AG04449 (cell line): ENCODE data around the gene ZNF407.

Source experiments
- CTCF ChIA-PET: fragments of 350-600 bp; formaldehyde crosslinking; extraction: SDS; loops from one replicate; lab custom pipeline; 2021; ENCODE audit warnings: antibody characterized with exemption; lab: Yijun Ruan, JAX
- POLR2A ChIA-PET: fragments of 400-600, 350-600 bp; formaldehyde crosslinking; extraction: SDS; loops from one replicate; lab custom pipeline; 2020; ENCODE audit warnings: antibody characterized with exemption, inconsistent platforms; lab: Yijun Ruan, JAX
- DNase-seq: peaks from one replicate; pipeline ENCODE4 v3.0.0-alpha.2; 2010; ENCODE audit warnings: low read depth, low spot score
- H3K4me3 ChIP-seq: 2 replicates; pipeline ENCODE4 v1.5.1; 2011; ENCODE audit warnings: low read depth, mild to moderate bottlenecking, control low read depth, low read length
- TF ChIP-seq, protein P1 (sequence below): IDR thresholded peaks from one replicate; pipeline ENCODE4 v1.5.1; 2011; ENCODE audit warnings: mild to moderate bottlenecking, moderate library complexity, low read length, control low read depth, inconsistent platforms; ENCODE audit not compliant: insufficient read depth; ENCODE audit errors: missing control alignments

ZNF407 gene

DNA sequence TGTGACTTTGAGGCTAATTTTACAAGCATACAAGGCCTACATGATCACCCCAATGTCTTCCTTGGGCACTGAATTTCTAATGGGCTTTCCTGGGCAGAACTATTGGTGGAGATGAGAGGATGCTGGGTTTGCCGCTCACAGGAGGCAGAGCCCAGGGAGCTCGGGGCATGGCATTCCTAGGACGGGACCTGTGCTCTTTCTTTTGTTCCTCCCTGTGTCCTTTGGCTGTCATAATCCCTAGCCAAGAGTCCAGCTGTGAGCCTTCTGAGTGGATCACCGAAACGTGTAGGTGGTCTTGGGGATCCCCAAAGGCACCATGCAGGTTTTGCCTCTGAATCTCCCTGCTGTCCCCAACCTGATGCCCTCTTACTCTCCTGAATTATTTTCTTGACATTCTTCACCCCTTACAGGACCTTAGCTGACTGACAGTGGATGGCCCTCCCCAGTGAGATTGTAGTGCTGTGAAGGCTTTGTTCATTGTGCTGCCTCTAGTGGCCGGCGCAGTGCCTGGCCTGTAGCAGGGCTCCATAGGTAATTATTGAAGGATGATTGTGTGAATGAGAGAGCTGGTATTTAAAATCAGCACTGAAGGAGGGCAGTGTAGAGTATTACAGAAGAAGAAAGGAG, 221.9 kb downstream of the ZNF407 start:
- ChIA-PET POLR2A (interaction anchor here (0.7 kb wide), 1 partner anchor 391 kb away, joined by 3 read pairs; the partner anchor contains the start of gene TSHZ1), CTCF (interaction anchor here (1.4 to 1.5 kb wide), 2 partner anchors 9 to 16 kb away, joined by 3 to 4 read pairs; no protein-coding TSS in a partner anchor)
- TF ChIP-seq, protein P1, sequence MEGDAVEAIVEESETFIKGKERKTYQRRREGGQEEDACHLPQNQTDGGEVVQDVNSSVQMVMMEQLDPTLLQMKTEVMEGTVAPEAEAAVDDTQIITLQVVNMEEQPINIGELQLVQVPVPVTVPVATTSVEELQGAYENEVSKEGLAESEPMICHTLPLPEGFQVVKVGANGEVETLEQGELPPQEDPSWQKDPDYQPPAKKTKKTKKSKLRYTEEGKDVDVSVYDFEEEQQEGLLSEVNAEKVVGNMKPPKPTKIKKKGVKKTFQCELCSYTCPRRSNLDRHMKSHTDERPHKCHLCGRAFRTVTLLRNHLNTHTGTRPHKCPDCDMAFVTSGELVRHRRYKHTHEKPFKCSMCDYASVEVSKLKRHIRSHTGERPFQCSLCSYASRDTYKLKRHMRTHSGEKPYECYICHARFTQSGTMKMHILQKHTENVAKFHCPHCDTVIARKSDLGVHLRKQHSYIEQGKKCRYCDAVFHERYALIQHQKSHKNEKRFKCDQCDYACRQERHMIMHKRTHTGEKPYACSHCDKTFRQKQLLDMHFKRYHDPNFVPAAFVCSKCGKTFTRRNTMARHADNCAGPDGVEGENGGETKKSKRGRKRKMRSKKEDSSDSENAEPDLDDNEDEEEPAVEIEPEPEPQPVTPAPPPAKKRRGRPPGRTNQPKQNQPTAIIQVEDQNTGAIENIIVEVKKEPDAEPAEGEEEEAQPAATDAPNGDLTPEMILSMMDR, result peak; percentile 21
- DNase-seq, result no peak
- H3K4me3 ChIP-seq, result no peak overlapping the region

DNA sequence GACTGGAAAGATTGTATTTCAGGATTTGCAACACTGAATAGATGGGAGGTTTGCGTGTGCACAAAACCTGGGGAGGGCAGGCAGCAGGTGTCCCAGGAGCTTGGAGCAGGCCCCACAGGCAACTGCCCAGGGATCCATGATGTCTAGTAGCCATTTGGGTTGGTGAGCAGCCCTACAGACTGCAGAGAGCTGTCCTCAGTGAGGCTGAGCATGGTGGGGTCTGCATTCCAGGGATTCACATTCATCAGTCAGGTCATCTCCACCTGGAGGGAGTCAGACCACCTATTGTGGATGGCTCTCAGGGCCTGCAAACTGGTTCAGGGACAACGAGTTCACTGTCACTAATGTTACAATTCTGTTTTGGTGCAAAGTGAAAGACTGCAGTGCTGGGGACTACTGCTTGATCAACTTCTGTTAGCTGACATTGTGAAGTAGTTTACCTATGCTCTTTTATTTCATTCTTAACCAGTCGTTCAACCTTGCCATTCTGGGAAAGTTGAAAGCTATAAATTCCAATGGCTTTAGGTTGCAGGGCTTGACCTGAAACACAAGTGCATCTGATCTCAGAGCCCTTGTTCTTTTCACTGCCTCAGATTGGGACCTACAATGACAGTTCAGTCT, 222.6 kb downstream of the ZNF407 start:
- TF ChIP-seq, protein P1, result no peak
- ChIA-PET POLR2A (no interaction called here), CTCF (interaction anchor here (0.8 to 1.5 kb wide), 3 partner anchors 10 to 15 kb away, joined by 3 to 4 read pairs (median 3); no protein-coding TSS in a partner anchor)
- H3K4me3 ChIP-seq, result no peak overlapping the region
- no peak for DNase-seq

DNA sequence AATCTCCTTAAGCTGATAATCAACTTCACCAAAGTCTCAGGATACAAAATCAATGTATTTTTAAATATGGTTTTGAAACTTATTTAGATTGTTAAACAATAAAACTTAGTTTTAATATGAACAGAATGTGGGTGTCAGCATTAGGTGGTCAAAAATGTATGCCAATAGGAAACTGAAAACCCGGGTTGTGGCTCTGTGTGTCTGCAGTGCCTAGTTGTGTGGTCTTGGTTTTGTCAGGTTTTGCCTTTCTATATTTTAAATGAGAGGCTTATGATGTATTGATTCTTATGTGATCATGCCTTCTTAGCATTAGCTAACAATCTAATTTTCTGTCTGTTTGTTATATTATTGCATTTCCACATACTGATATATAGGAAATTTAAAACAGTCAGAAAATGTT, 227.8 kb downstream of the ZNF407 start:
- TF ChIP-seq, protein P1, result no peak
- no peak overlapping the region for H3K4me3 ChIP-seq
- ChIA-PET CTCF (interaction anchor here (0.9 kb wide), 1 partner anchor 8 kb away, joined by 3 read pairs; no protein-coding TSS in a partner anchor), POLR2A (no interaction called here)
- DNase-seq, result no peak

DNA sequence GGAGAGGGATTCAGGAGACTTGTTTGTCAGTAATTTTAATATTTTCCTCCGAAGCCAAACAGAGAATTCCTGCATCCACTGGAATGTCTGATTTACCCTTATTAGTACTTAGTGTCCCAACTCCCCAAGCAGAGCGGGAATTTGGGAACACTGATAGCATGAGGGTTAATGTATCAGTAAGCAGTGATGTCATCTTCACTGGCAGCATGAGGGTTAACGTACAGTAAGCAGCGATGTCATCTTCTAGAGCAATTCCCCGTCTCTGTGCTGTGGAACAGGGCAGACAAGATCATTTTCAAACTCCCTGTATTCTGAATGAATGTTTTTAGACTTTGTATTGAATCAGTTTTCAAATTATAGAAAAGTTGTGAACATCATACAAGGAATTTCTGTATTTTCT, 228.9 kb downstream of the ZNF407 start:
- POLR2A ChIA-PET, result no interaction called here
- DNase-seq, result no peak
- H3K4me3 ChIP-seq, result no peak overlapping the region
- CTCF ChIA-PET, result no interaction called here
- TF ChIP-seq, protein P1, result no peak

DNA sequence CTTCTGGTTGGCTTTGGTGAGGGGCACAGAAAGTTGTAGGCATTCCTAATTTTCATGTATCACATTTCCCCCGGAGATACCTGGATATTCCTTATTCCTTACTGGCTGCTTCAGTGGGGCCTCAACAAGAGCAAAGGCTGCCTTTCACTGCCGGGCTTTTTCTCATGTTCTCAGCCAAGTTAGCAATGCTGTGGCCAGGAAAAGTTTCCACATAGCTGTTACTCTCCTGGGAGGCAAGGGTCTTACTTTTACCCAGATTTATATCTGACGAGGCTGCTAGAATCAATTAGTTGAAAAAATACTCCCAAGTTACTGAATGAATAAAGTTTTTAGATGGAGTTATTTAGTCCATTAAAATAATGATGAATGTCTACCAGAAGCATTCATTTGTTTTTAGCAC, 230.5 kb downstream of the ZNF407 start:
- CTCF ChIA-PET, result interaction anchor here (1.3 kb wide), 1 partner anchor 20 kb away, joined by 3 read pairs; no protein-coding TSS in a partner anchor
- POLR2A ChIA-PET, result no interaction called here
- TF ChIP-seq, protein P1, result no peak
- DNase-seq, result no peak
- no peak overlapping the region for H3K4me3 ChIP-seq

DNA sequence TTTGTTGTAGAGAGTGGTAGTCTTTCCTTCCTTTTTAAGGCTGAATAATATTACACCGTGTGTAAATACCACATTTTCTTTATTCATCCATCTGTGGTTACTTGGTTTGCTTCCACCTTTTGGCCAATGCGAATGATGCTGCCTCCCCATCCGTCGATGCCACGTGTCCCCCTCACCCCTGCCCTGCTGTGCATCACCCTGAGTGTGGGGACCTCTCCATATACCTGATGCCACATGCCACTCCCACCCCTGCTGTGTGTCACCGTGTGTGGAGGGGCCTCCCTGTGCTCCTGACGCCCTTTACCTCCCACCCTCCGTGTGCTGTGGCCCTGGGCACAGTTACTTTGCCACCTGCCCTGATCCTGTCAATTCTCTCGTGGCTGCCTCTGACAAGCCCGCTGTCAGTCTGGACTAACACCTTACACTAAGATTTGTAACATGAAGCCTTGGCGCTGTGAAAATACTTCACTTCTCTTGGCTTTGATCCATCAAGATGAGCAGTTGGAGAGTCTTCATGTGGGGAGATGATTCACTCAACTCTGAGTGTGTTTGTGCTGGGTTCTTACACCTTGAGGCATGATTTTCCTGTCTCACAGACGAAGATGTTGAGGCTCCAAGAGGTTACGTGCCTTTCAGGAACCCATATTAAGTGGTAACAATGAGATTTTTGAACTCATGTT, 234.0 kb downstream of the ZNF407 start:
- no peak for DNase-seq
- POLR2A ChIA-PET, result no interaction called here
- CTCF ChIA-PET, result no interaction called here
- TF ChIP-seq, protein P1, result no peak
- no peak overlapping the region for H3K4me3 ChIP-seq
